ENCODE results near the gene RTN4IP1. TPM values are rescaled to one million over a fixed set of nuclear protein-coding genes. Genes with fewer than 3 reads are reported as not detected.

Gene RTN4IP1
- total RNA-seq, 3 donors from 2014 or later = 1.4 to 7.6 (median 4.3) TPM

- DNase-seq (ENCODE audit: low spot score in 2 of 2) = no peak
- Histone ChIP-seq H3K27ac (no peak overlapping the region), H3K4me1 (no peaks in the 10 kb centered on the region), H3K4me3 (no peak overlapping the region), H3K36me3 (no peaks in the 10 kb centered on the region), H3K9me3 (no peaks in the 10 kb centered on the region), H3K27me3 (no peaks in the 10 kb centered on the region)
- no peak for TF ChIP-seq POLR2AphosphoS5 (IDR thresholded peaks at IDR 0.05)
- intact Hi-C loops (cut with DNase I; ENCODE audit: low total_unique reads) = no loop called here
These were observed 89.4 kb downstream of the RTN4IP1 start for GRCh38 chr6:106539936-106540335.

GRCh38 chr6:106538145-106538544 is 91.2 kb downstream of the RTN4IP1 start:
- Histone ChIP-seq H3K27me3 (no peaks in the 10 kb centered on the region), H3K4me3 (no peak overlapping the region), H3K4me1 (no peaks in the 10 kb centered on the region), H3K36me3 (no peaks in the 10 kb centered on the region), H3K9me3 (no peaks in the 10 kb centered on the region), H3K27ac (no peak overlapping the region)
- DNase-seq (ENCODE audit: low spot score in 2 of 2) = no peak
- intact Hi-C loops (cut with DNase I; ENCODE audit: low total_unique reads) = no loop called here
- TF ChIP-seq POLR2AphosphoS5 (IDR thresholded peaks at IDR 0.05) (no peak), POLR2A (IDR thresholded peaks at IDR 0.05) (no peak), CTCF (IDR thresholded peaks at IDR 0.05) (no peak)

GRCh38 chr6:106537662-106538061 is 91.6 kb downstream of the RTN4IP1 start:
- Histone ChIP-seq H3K27ac (no peak overlapping the region), H3K36me3 (no peaks in the 10 kb centered on the region), H3K27me3 (no peaks in the 10 kb centered on the region), H3K9me3 (no peaks in the 10 kb centered on the region), H3K4me3 (no peak overlapping the region), H3K4me1 (no peaks in the 10 kb centered on the region)
- no peak for DNase-seq (ENCODE audit: low spot score in 2 of 2)
- no peak for TF ChIP-seq CTCF (IDR thresholded peaks at IDR 0.05)
- TF ChIP-seq POLR2A (IDR thresholded peaks at IDR 0.05) = no peak
- no peak for TF ChIP-seq POLR2AphosphoS5 (IDR thresholded peaks at IDR 0.05)
- intact Hi-C loops (cut with DNase I; ENCODE audit: low total_unique reads) = no loop called here

- no peaks in the 10 kb centered on the region for H3K36me3 ChIP-seq
- no peak overlapping the region for H3K27ac ChIP-seq
- H3K4me1 ChIP-seq = no peaks in the 10 kb centered on the region
- H3K4me3 ChIP-seq = no peak overlapping the region
- intact Hi-C loops (cut with DNase I; ENCODE audit: low total_unique reads) = no loop called here
- H3K27me3 ChIP-seq = no peaks in the 10 kb centered on the region
- no peaks in the 10 kb centered on the region for H3K9me3 ChIP-seq
- no peak for DNase-seq (ENCODE audit: low spot score in 2 of 2)
- no peak for TF ChIP-seq POLR2AphosphoS5 (IDR thresholded peaks at IDR 0.05)
- no peak for TF ChIP-seq POLR2A (IDR thresholded peaks at IDR 0.05)
- no peak for TF ChIP-seq CTCF (IDR thresholded peaks at IDR 0.05)
These were observed 92.4 kb downstream of the RTN4IP1 start for GRCh38 chr6:106536851-106537250.

- intact Hi-C loops (cut with DNase I; ENCODE audit: low total_unique reads) = no loop called here
- H3K36me3 ChIP-seq = no peaks in the 10 kb centered on the region
- H3K27me3 ChIP-seq = no peaks in the 10 kb centered on the region
- TF ChIP-seq CTCF (IDR thresholded peaks at IDR 0.05) (no peak), POLR2AphosphoS5 (IDR thresholded peaks at IDR 0.05) (no peak), POLR2A (IDR thresholded peaks at IDR 0.05) (no peak)
- DNase-seq (ENCODE audit: low spot score in 2 of 2) = no peak
- no peak overlapping the region for H3K27ac ChIP-seq
- no peak overlapping the region for H3K4me3 ChIP-seq
- no peaks in the 10 kb centered on the region for H3K9me3 ChIP-seq
- no peaks in the 10 kb centered on the region for H3K4me1 ChIP-seq
These were observed 92.9 kb downstream of the RTN4IP1 start for GRCh38 chr6:106536357-106536756.

GRCh38 chr6:106535012-106535411 is 94.3 kb downstream of the RTN4IP1 start:
- no peaks in the 10 kb centered on the region for H3K4me1 ChIP-seq
- no peaks in the 10 kb centered on the region for H3K36me3 ChIP-seq
- H3K27me3 ChIP-seq = no peaks in the 10 kb centered on the region
- TF ChIP-seq POLR2A (IDR thresholded peaks at IDR 0.05) (no peak), POLR2AphosphoS5 (IDR thresholded peaks at IDR 0.05) (no peak), CTCF (IDR thresholded peaks at IDR 0.05) (no peak)
- H3K27ac ChIP-seq = no peak overlapping the region
- no peak overlapping the region for H3K4me3 ChIP-seq
- intact Hi-C loops (cut with DNase I; ENCODE audit: low total_unique reads) = no loop called here
- H3K9me3 ChIP-seq = no peaks in the 10 kb centered on the region
- DNase-seq (ENCODE audit: low spot score in 2 of 2) = no peak

Measured in breast epithelium (tissue), 4 donors.